Liver (tissue), 9 donors: ENCODE measurements around the gene SPAG4. TPM values are rescaled to one million over a fixed set of nuclear protein-coding genes. Genes with fewer than 3 reads are reported as not detected.

Experiments
- DNase-seq: peaks from one replicate; pipeline ENCODE4 v3.0.0-alpha.2; 2017; ENCODE audit warnings: low spot score
- H3K27ac ChIP-seq, 2 donors: one replicate each; pipeline ENCODE4 v1.7.0; 2013; ENCODE audit warnings: inconsistent platforms in 2 of 2, low read length in 2 of 2, control low read depth in 1 of 2, low read depth in 1 of 2, mild to moderate bottlenecking in 1 of 2
- H3K27me3 ChIP-seq, 4 donors: one replicate each; pipeline versions ENCODE4 v1.6.1 to v1.7.0; 2013; ENCODE audit warnings: low read length in 3 of 4, inconsistent platforms in 1 of 4, mild to moderate bottlenecking in 1 of 4, moderate library complexity in 1 of 4; ENCODE audit not compliant: control insufficient read depth in 4 of 4, insufficient read depth in 4 of 4
- H3K36me3 ChIP-seq, 4 donors: one replicate each; pipeline versions ENCODE4 v1.6.1 to v1.7.0; 2013; ENCODE audit warnings: low read length in 3 of 4, mild to moderate bottlenecking in 3 of 4, low read depth in 1 of 4, moderate library complexity in 1 of 4; ENCODE audit not compliant: control insufficient read depth in 4 of 4, insufficient read depth in 3 of 4
- H3K4me1 ChIP-seq, 4 donors: one replicate each; pipeline versions ENCODE4 v1.6.1 to v1.7.0; 2013; ENCODE audit warnings: low read length in 3 of 4, mild to moderate bottlenecking in 3 of 4, moderate library complexity in 1 of 4; ENCODE audit not compliant: control insufficient read depth in 4 of 4, insufficient read depth in 4 of 4
- H3K4me3 ChIP-seq, 3 donors: one replicate each; pipeline versions ENCODE4 v1.6.1 to v1.7.0; 2013; ENCODE audit warnings: low read length in 3 of 3, control low read depth in 1 of 3, low read depth in 1 of 3, mild to moderate bottlenecking in 1 of 3
- H3K9ac ChIP-seq, 2 donors: one replicate each; pipeline ENCODE4 v1.7.0; 2013; ENCODE audit warnings: low read length in 2 of 2, mild to moderate bottlenecking in 2 of 2, moderate library complexity in 2 of 2, control low read depth in 1 of 2, low read depth in 1 of 2
- H3K9me3 ChIP-seq, 4 donors: one replicate each; pipeline versions ENCODE4 v1.6.1 to v1.7.0; 2013; ENCODE audit warnings: low read length in 3 of 4; ENCODE audit not compliant: control insufficient read depth in 4 of 4
- ATF3 ChIP-seq: IDR thresholded peaks from 2 replicates; pipeline ENCODE4 v1.6.1; 2016; ENCODE audit warnings: antibody characterized with exemption
- CTCF ChIP-seq: fragments of 150-350 bp; IDR thresholded peaks from 2 replicates; pipeline ENCODE4 v1.5.1; 2017; ENCODE audit warnings: improper control_type of control experiment, low read depth, low read length; ENCODE audit not compliant: missing input control
- EGR1 ChIP-seq, 2 donors: IDR thresholded peaks; 2 replicates each; pipeline ENCODE4 v1.6.1; 2016 to 2018; ENCODE audit warnings: antibody characterized with exemption in 2 of 2, low read depth in 2 of 2
- FOXA1 ChIP-seq: IDR thresholded peaks from 2 replicates; pipeline ENCODE4 v1.6.1; 2016; ENCODE audit warnings: antibody characterized with exemption
- FOXA2 ChIP-seq: IDR thresholded peaks from 2 replicates; pipeline ENCODE4 v1.6.1; 2016; ENCODE audit warnings: antibody characterized with exemption
- GABPA ChIP-seq, 2 donors: IDR thresholded peaks in 1 of 2; conservative IDR thresholded peaks in 1 of 2; 2 replicates each; pipeline ENCODE4 v1.6.1; 2016; ENCODE audit warnings: antibody characterized with exemption in 2 of 2, mild to moderate bottlenecking in 1 of 2, moderate library complexity in 1 of 2
- HNF4A ChIP-seq, 2 donors: conservative IDR thresholded peaks; 2 replicates each; pipeline ENCODE4 v1.6.1; 2016; ENCODE audit warnings: antibody characterized with exemption in 2 of 2, mild to moderate bottlenecking in 2 of 2
- JUND ChIP-seq, 2 donors: IDR thresholded peaks; 2 replicates each; pipeline ENCODE4 v1.6.1; 2016; ENCODE audit warnings: antibody characterized with exemption in 2 of 2
- NR2F2 ChIP-seq: IDR thresholded peaks from 2 replicates; pipeline ENCODE4 v1.6.1; 2016; ENCODE audit warnings: antibody characterized with exemption
- RAD21 ChIP-seq, 2 donors: IDR thresholded peaks; 2 replicates each; pipeline ENCODE4 v1.6.1; 2016; ENCODE audit warnings: antibody characterized with exemption in 2 of 2, mild to moderate bottlenecking in 2 of 2
- REST ChIP-seq: IDR thresholded peaks from 2 replicates; pipeline ENCODE4 v1.6.1; 2016; ENCODE audit warnings: antibody characterized with exemption, mild to moderate bottlenecking
- RXRA ChIP-seq, 2 donors: IDR thresholded peaks; 2 replicates each; pipeline ENCODE4 v1.6.1; 2017 to 2018; ENCODE audit warnings: antibody characterized with exemption in 2 of 2, mild to moderate bottlenecking in 1 of 2
- TAF1 ChIP-seq: conservative IDR thresholded peaks from 2 replicates; pipeline ENCODE4 v1.6.1; 2016; ENCODE audit warnings: antibody characterized with exemption, mild to moderate bottlenecking
- YY1 ChIP-seq: IDR thresholded peaks from 2 replicates; pipeline ENCODE4 v1.6.1; 2016; ENCODE audit warnings: antibody characterized with exemption, mild to moderate bottlenecking
- WGBS: extraction: QIAGEN DNeasy Blood & Tissue Kit; methylation state at CpG from one replicate; pipeline ENCODE4 v1.1.7; 2013; 5-methylcytosine and 5-hydroxymethylcytosine counted together
- polyA plus RNA-seq, 2 donors: library from polyadenylated mRNA; stranded (reverse) in 1 of 2; unstranded in 1 of 2; fragments of 200-250 nt in 1 of 2; fragments of >200 nt in 1 of 2; fragmentation: Nextera tagmentation in 1 of 2; extraction: Ambion mirVana in 1 of 2; gene quantifications; one replicate each; pipeline versions ENCODE4 v1.2.1 to v1.2.3, GENCODE V29; 2013 to 2015
- total RNA-seq, 2 donors: library from RNA; depleted of rRNA; stranded (reverse); fragments of >200 nt; gene quantifications; one replicate each; pipeline ENCODE4 v1.2.3, GENCODE V29; 2014
- TF ChIP-seq, protein P1 (sequence below): IDR thresholded peaks from 2 replicates; pipeline ENCODE4 v1.6.1; 2016; ENCODE audit warnings: antibody characterized with exemption
- donor health status: healthy.
- donor health status: healthy.
- donor health status: healthy.
- donor health status: healthy.
- donor health status: healthy.

The SPAG4 gene
- total and polyA plus RNA-seq, 4 donors, result 2.1 to 4.6 (median 3.4) TPM

GRCh38 chr20:35637276-35637675, 21.6 kb downstream of the SPAG4 start (continued):
- no peak for TF ChIP-seq HNF4A (conservative IDR thresholded peaks at IDR 0.05)

DNA sequence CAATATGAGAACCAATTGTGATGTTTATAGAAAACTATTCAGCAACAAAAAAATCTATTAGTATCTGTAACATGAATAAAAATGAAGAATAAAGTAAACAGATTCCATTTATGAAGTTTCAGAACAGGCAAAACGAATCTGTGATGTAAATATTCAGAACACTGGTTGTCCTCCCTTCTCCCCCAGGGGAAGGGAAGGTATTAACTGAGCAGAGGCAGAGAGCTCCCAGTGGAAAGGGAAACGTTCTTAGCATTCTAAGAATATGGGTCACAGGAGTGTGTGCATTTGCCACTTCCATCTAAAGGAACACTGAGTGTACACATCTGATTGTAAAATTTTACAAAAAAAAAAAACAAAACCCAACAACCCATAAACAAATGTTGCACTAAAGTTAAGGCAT, 23.1 kb downstream of the SPAG4 start:
- Histone ChIP-seq H3K4me1 (peaks cover 0 to 14% (median 5%) of the 10 kb centered on the region in 4 donors), H3K27ac (no peak overlapping the region)
- no peak for TF ChIP-seq YY1
- TF ChIP-seq ATF3, result no peak
- TF ChIP-seq FOXA2, result no peak
- no peak for TF ChIP-seq FOXA1
- no peak for TF ChIP-seq REST
- no peak for TF ChIP-seq EGR1 (IDR thresholded peaks at IDR 0.05; ENCODE audit: low read depth in 2 of 2)
- TF ChIP-seq HNF4A (conservative IDR thresholded peaks at IDR 0.05), result no peak
- TF ChIP-seq GABPA (IDR thresholded peaks at IDR 0.05 in 1 of 2, conservative IDR thresholded peaks at IDR 0.05 in 1 of 2), result no peak
- no peak for TF ChIP-seq CTCF
- TF ChIP-seq JUND (IDR thresholded peaks at IDR 0.05), result no peak

DNA sequence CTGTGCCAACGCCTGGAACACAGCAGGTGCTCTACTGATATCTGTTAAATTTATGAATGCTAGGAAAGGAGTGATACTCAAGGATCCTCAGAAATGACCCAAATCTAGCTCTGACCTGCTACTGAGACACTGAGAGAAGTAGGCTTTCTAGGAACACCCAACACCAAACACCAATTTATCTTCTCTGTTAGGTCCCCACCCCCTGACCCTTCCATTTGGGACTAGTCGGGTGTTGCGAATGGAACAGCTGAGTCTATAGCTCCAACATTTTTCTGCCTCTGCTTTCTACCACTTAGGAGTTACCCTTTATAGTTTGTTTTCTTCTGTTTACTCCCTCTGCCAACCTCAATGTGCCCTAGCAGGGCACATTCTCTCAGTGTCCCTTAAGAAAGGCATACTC, 25.1 kb downstream of the SPAG4 start:
- Histone ChIP-seq H3K4me3 (no peak overlapping the region), H3K27ac (no peak overlapping the region), H3K27me3 (no peaks in the 10 kb centered on the region), H3K9me3 (no peaks in the 10 kb centered on the region), H3K4me1 (peaks cover 0 to 13% (median 5%) of the 10 kb centered on the region in 4 donors), H3K36me3 (no peaks in the 10 kb centered on the region), H3K9ac (no peak overlapping the region)
- DNase-seq, result no peak
- 91% methylated on average over 3 of the region's 3 CpGs for WGBS
- TF ChIP-seq YY1 (no peak), NR2F2 (no peak), EGR1 (IDR thresholded peaks at IDR 0.05; ENCODE audit: low read depth in 2 of 2) (no peak), TAF1 (no peak), REST (no peak), JUND (IDR thresholded peaks at IDR 0.05) (no peak), RAD21 (IDR thresholded peaks at IDR 0.05) (no peak), RXRA (IDR thresholded peaks at IDR 0.05) (no peak)
- TF ChIP-seq, protein P1, sequence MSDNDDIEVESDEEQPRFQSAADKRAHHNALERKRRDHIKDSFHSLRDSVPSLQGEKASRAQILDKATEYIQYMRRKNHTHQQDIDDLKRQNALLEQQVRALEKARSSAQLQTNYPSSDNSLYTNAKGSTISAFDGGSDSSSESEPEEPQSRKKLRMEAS, result no peak

More for the DNA sequence above, 23.1 kb downstream of the SPAG4 start:
- Histone ChIP-seq H3K36me3 (no peaks in the 10 kb centered on the region), H3K9me3 (no peaks in the 10 kb centered on the region), H3K27me3 (no peaks in the 10 kb centered on the region), H3K9ac (no peak overlapping the region), H3K4me3 (no peak overlapping the region)
- DNase-seq, result no peak
- 72% methylated on average over 2 of the region's 2 CpGs for WGBS
